ENCODE data around the gene B4GAT1. TPM values are rescaled to one million over a fixed set of nuclear protein-coding genes. Genes with fewer than 3 reads are reported as not detected.
A peak's percentile ranks its signal among the peaks of the same experiment; 100 is the strongest.

B4GAT1 gene
- total RNA-seq, 4 donors from 2014 or later: 23.9 to 32.4 (median 30.0) TPM

- intact Hi-C loops (cut with DNase I; ENCODE audit: low total_unique reads): no loop called here
- no peak for TF ChIP-seq CTCF (IDR thresholded peaks at IDR 0.05)
- no peak for DNase-seq (ENCODE audit: low spot score in 2 of 2)
- H3K4me3 ChIP-seq (ENCODE audit: low read depth, poor library complexity, severe bottlenecking): no peak overlapping the region
- 90 to 94% methylated on average over 27 to 28 of the region's 28 CpGs for WGBS, 2 donors
These were observed 6.6 kb downstream of the B4GAT1 start for GRCh38 chr11:66340596-66341501.

- DNase-seq (ENCODE audit: low spot score in 2 of 2): peak in 1 of 2 donors; percentile 81
- 68 to 73% methylated on average over 11 to 14 of the region's 14 CpGs for WGBS, 2 donors
- H3K4me3 ChIP-seq (ENCODE audit: low read depth, poor library complexity, severe bottlenecking): no peak overlapping the region
- TF ChIP-seq CTCF (IDR thresholded peaks at IDR 0.05): no peak
- TF ChIP-seq POLR2A (IDR thresholded peaks at IDR 0.05): no peak
- intact Hi-C loops (cut with DNase I; ENCODE audit: low total_unique reads): no loop called here
These were observed 7.5 kb downstream of the B4GAT1 start for GRCh38 chr11:66339686-66340483.

GRCh38 chr11:66339162-66339675 lies 8.2 kb downstream of the B4GAT1 start:
- H3K4me3 ChIP-seq (ENCODE audit: low read depth, poor library complexity, severe bottlenecking): no peak overlapping the region
- 67% methylated on average over 6 of the region's 6 CpGs for WGBS, 2 donors
- TF ChIP-seq CTCF (IDR thresholded peaks at IDR 0.05) (no peak), POLR2A (IDR thresholded peaks at IDR 0.05) (no peak)
- peak in 1 of 2 donors; percentile 83 for DNase-seq (ENCODE audit: low spot score in 2 of 2)
- intact Hi-C loops (cut with DNase I; ENCODE audit: low total_unique reads): no loop called here

GRCh38 chr11:66338276-66339161 lies 8.9 kb downstream of the B4GAT1 start:
- no peak for TF ChIP-seq POLR2A (IDR thresholded peaks at IDR 0.05)
- no peak for TF ChIP-seq CTCF (IDR thresholded peaks at IDR 0.05)
- WGBS, 2 donors: 57 to 64% methylated on average over 13 to 16 of the region's 17 CpGs
- H3K4me3 ChIP-seq (ENCODE audit: low read depth, poor library complexity, severe bottlenecking): no peak overlapping the region
- peak in 1 of 2 donors; percentile 85 for DNase-seq (ENCODE audit: low spot score in 2 of 2)
- intact Hi-C loops (cut with DNase I; ENCODE audit: low total_unique reads): no loop called here
